HUES64 (cell line): ENCODE data around the gene CTSF.
"Not testable (repeated sequence)": the region's sequence is repeated elsewhere in the genome, so short reads cannot be mapped to it uniquely, and the experiment has no call there.

Source experiments
- H3K27ac ChIP-seq: 2 replicates; pipeline ENCODE4 v1.7.0; 2013; ENCODE audit warnings: low read depth, low read length, inconsistent platforms
- H3K27me3 ChIP-seq: 2 replicates; pipeline ENCODE4 v1.6.1; 2013; ENCODE audit warnings: mild to moderate bottlenecking, low read length; ENCODE audit not compliant: insufficient read depth
- H3K36me3 ChIP-seq: 2 replicates; pipeline ENCODE4 v1.6.1; 2013; ENCODE audit warnings: mild to moderate bottlenecking, low read length; ENCODE audit not compliant: insufficient read depth
- H3K4me1 ChIP-seq: 2 replicates; pipeline ENCODE4 v1.6.1; 2013; ENCODE audit warnings: mild to moderate bottlenecking, low read length, moderate library complexity; ENCODE audit not compliant: insufficient read depth
- H3K4me3 ChIP-seq: 2 replicates; pipeline ENCODE4 v1.5.1; 2013; ENCODE audit warnings: mild to moderate bottlenecking, low read length, moderate library complexity
- H3K9ac ChIP-seq: 2 replicates; pipeline ENCODE4 v1.6.1; 2013; ENCODE audit warnings: mild to moderate bottlenecking, low read depth, low read length
- H3K9me3 ChIP-seq: 2 replicates; pipeline ENCODE4 v1.6.1; 2013; ENCODE audit warnings: low read depth, low read length; ENCODE audit not compliant: insufficient read depth
- WGBS: fragments of 150-250, 120-280 bp; methylation state at CpG from one replicate; pipeline ENCODE4 v1.1.7; 2013; ENCODE audit warnings: missing lambda C conversion rate; 5-methylcytosine and 5-hydroxymethylcytosine counted together

Gene CTSF

GRCh38 chr11:66586136-66586535 lies 17.7 kb upstream of the CTSF start:
- no peaks in the 10 kb centered on the region; the same call in 1 of the 2 replicates for H3K27me3 ChIP-seq
- H3K4me3 ChIP-seq, result no peak overlapping the region
- H3K9ac ChIP-seq, result no peak overlapping the region
- no peaks in the 10 kb centered on the region for H3K4me1 ChIP-seq
- 74% methylated on average over 2 of the region's 2 CpGs for WGBS
- peaks cover 16% of the 10 kb centered on the region; the same call in 1 of the 2 replicates for H3K9me3 ChIP-seq
- no peak overlapping the region for H3K27ac ChIP-seq
- no peaks in the 10 kb centered on the region for H3K36me3 ChIP-seq

- H3K9ac ChIP-seq, H3K4me3 ChIP-seq, H3K27ac ChIP-seq, H3K4me1 ChIP-seq, H3K36me3 ChIP-seq, H3K27me3 ChIP-seq: not testable (repeated sequence)
- peaks cover 13% of the 10 kb centered on the region; the same call in 1 of the 2 replicates for H3K9me3 ChIP-seq
- no CpG with 5 or more reads among the region's 1 CpG for WGBS
Observed at GRCh38 chr11:66585447-66585846, 17.0 kb upstream of the CTSF start.

GRCh38 chr11:66582565-66583147 lies 14.2 kb upstream of the CTSF start:
- H3K9me3 ChIP-seq, result peaks cover 13% of the 10 kb centered on the region; the same call in 1 of the 2 replicates
- not testable (repeated sequence) for H3K36me3 ChIP-seq, H3K4me3 ChIP-seq, H3K9ac ChIP-seq, H3K4me1 ChIP-seq, H3K27me3 ChIP-seq, H3K27ac ChIP-seq
- 89% methylated on average over 3 of the region's 3 CpGs for WGBS

- Histone ChIP-seq H3K36me3 (no peaks in the 10 kb centered on the region), H3K9me3 (peaks cover 11% of the 10 kb centered on the region; the same call in 1 of the 2 replicates), H3K9ac (no peak overlapping the region), H3K27ac (no peak overlapping the region), H3K4me1 (no peaks in the 10 kb centered on the region), H3K27me3 (peaks cover 6% of the 10 kb centered on the region; the same call in 1 of the 2 replicates), H3K4me3 (no peak overlapping the region)
- 89% methylated on average over 1 of the region's 3 CpGs for WGBS
Observed at GRCh38 chr11:66581261-66581660, 12.9 kb upstream of the CTSF start.

- no peak overlapping the region for H3K27ac ChIP-seq
Observed at GRCh38 chr11:66580803-66581202, 12.4 kb upstream of the CTSF start.

GRCh38 chr11:66579017-66579606 lies 10.7 kb upstream of the CTSF start:
- Histone ChIP-seq H3K9me3 (0 out of 2 replicates have a peak, but pooled peaks cover 9% of the 10 kb centered on the region), H3K4me1 (no peaks in the 10 kb centered on the region), H3K27ac (no peak overlapping the region), H3K36me3 (no peaks in the 10 kb centered on the region), H3K4me3 (no peak overlapping the region), H3K27me3 (peaks cover 6% of the 10 kb centered on the region; the same call in 1 of the 2 replicates), H3K9ac (no peak overlapping the region)
- WGBS, result 27% methylated on average over 25 of the region's 25 CpGs

More at GRCh38 chr11:66580803-66581202, 12.4 kb upstream of the CTSF start:
- Histone ChIP-seq H3K27me3 (peaks cover 6% of the 10 kb centered on the region; the same call in 1 of the 2 replicates), H3K4me1 (no peaks in the 10 kb centered on the region), H3K9me3 (0 out of 2 replicates have a peak, but pooled peaks cover 9% of the 10 kb centered on the region), H3K36me3 (no peaks in the 10 kb centered on the region), H3K4me3 (no peak overlapping the region), H3K9ac (no peak overlapping the region)
- WGBS, result 93% methylated on average over 5 of the region's 5 CpGs

GRCh38 chr11:66570850-66571180 lies 2.4 kb upstream of the CTSF start:
- no peak overlapping the region for H3K4me3 ChIP-seq
- no peaks in the 10 kb centered on the region for H3K27me3 ChIP-seq
- H3K9me3 ChIP-seq, result peaks cover 4% of the 10 kb centered on the region; the same call in 1 of the 2 replicates
- no peaks in the 10 kb centered on the region for H3K36me3 ChIP-seq
- peak overlapping the region; percentile 63; the same call in 1 of the 2 replicates for H3K9ac ChIP-seq
- H3K27ac ChIP-seq, result peak overlapping the region; percentile 99
- H3K4me1 ChIP-seq, result peaks cover 14% of the 10 kb centered on the region
- 94% methylated on average over 1 of the region's 2 CpGs for WGBS

- Histone ChIP-seq H3K9ac (peak overlapping the region; percentile 63), H3K27ac (peak overlapping the region; percentile 99), H3K36me3 (no peaks in the 10 kb centered on the region), H3K27me3 (no peaks in the 10 kb centered on the region), H3K4me3 (no peak overlapping the region), H3K4me1 (peaks cover 14% of the 10 kb centered on the region), H3K9me3 (peaks cover 4% of the 10 kb centered on the region; the same call in 1 of the 2 replicates)
- WGBS, result 47% methylated on average over 4 of the region's 5 CpGs
Observed at GRCh38 chr11:66570079-66570849, 1.9 kb upstream of the CTSF start.

GRCh38 chr11:66569076-66569475 lies 670 bp upstream of the CTSF start:
- Histone ChIP-seq H3K9me3 (peaks cover 4% of the 10 kb centered on the region; the same call in 1 of the 2 replicates), H3K4me1 (peaks cover 14% of the 10 kb centered on the region), H3K27ac (peak overlapping the region; percentile 99; the same call in 1 of the 2 replicates), H3K4me3 (no peak overlapping the region), H3K27me3 (no peaks in the 10 kb centered on the region), H3K36me3 (no peaks in the 10 kb centered on the region), H3K9ac (no peak overlapping the region)
- 90% methylated on average over 7 of the region's 7 CpGs for whole genome bisulfite sequencing

GRCh38 chr11:66567787-66568123 lies 651 bp downstream of the CTSF start:
- H3K9ac ChIP-seq, result no peak overlapping the region
- no peaks in the 10 kb centered on the region for H3K27me3 ChIP-seq
- 84% methylated on average over 15 of the region's 15 CpGs for WGBS
- H3K27ac ChIP-seq, result no peak overlapping the region
- peaks cover 14% of the 10 kb centered on the region for H3K4me1 ChIP-seq
- H3K9me3 ChIP-seq, result peaks cover 4% of the 10 kb centered on the region; the same call in 1 of the 2 replicates
- H3K36me3 ChIP-seq, result peaks cover 7% of the 10 kb centered on the region; the same call in 1 of the 2 replicates
- H3K4me3 ChIP-seq, result peak overlapping the region; percentile 39

GRCh38 chr11:66566221-66566620 lies 2.2 kb downstream of the CTSF start:
- Histone ChIP-seq H3K4me3 (no peak overlapping the region), H3K27me3 (no peaks in the 10 kb centered on the region), H3K9ac (no peak overlapping the region), H3K9me3 (no peaks in the 10 kb centered on the region), H3K36me3 (peaks cover 21% of the 10 kb centered on the region; the same call in 1 of the 2 replicates), H3K27ac (no peak overlapping the region), H3K4me1 (peaks cover 14% of the 10 kb centered on the region)
- WGBS, result 95% methylated on average over 8 of the region's 8 CpGs
